Measurements from ENCODE around the gene GLYATL1B.
"Not testable (repeated sequence)": the region's sequence is repeated elsewhere in the genome, so short reads cannot be mapped to it uniquely, and the experiment has no call there.

GLYATL1B gene

GRCh38 chr11:59095972-59096575, 10.0 kb downstream of the GLYATL1B start:
- DNase-seq (ENCODE audit: low read depth in 2 of 2), result not testable (repeated sequence)

GRCh38 chr11:59097113-59097708, 11.1 kb downstream of the GLYATL1B start:
- peak in 1 of 2 donors; percentile 30 for DNase-seq (ENCODE audit: low read depth in 2 of 2)

DNA sequence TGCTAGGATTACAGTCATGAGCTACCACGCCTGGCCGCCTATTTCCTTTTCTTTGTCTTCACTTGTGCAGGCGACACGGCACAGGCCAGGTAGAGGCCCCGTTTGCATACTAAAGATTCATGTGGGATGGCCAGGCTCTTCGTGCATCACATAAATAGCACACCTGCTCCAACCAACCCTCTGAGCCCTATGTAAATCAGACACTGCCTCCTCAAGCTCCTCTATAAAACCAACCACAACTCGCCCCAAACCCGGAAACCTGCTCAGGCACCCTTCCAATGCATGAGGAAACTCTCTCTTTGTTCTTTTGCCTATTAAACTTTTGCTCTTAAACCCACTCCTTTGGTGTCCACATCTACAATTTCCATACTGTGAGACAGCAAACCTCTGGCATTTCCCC, 11.8 kb downstream of the GLYATL1B start:
- not testable (repeated sequence) for DNase-seq (ENCODE audit: low read depth in 2 of 2)

DNA sequence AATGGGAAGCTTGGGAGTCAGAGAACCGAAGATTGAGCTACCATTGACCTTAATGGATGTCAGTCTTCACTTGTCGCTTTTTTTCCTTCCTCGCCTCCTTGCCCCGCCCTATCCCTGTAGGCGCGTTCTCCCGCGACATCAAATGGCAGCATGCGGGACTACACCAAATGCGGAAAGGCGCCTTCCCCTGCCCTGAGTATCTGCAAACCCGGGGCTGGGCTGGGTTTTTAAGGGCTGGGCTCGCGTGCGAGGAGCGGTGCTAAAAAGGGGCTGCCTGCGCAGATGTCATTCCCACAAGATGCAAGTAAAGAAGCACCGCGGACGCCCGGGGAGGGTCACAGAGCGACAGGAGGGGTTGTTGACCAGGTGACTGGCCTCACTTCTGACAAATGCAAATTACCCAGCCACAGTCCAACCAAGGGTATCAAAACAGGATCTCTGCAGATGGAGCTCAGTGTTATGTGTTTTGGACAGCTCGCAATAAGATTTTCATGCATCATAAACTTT, 16.2 kb downstream of the GLYATL1B start:
- peak; percentile 3 to 10 for DNase-seq (ENCODE audit: low read depth in 2 of 2)

GRCh38 chr11:59106363-59107336, 20.5 kb downstream of the GLYATL1B start, which contains the start of gene FAM111B:
Gene FAM111B (plus strand): TSS chr11:59107237. CDS start chr11:59109626, 2,389 bp downstream.
- peak; percentile 11 to 12 for DNase-seq (ENCODE audit: low read depth in 2 of 2)

GRCh38 chr11:59107721-59108120, 21.6 kb downstream of the GLYATL1B start:
- not testable (repeated sequence) for DNase-seq (ENCODE audit: low read depth in 2 of 2)

DNA sequence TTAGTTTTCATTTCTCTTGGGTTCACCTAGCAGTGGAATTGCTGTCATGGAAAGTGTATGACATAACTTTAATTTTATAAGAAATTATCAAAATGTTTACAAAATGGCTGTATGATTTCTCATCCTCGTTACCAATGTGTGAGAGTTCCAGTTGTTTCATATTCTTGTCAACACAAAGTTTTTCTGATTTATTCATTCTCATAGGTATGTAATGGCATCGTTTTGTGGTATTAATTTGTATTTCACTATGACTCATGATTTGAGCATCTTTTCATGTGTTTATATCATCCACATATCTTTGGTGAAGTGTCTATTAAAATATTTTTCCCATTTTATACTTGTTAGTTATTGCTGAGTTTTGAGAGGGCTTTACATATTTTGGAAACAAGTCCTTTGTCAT, 26.4 kb downstream of the GLYATL1B start:
- DNase-seq (ENCODE audit: low read depth in 2 of 2), result no peak

DNA sequence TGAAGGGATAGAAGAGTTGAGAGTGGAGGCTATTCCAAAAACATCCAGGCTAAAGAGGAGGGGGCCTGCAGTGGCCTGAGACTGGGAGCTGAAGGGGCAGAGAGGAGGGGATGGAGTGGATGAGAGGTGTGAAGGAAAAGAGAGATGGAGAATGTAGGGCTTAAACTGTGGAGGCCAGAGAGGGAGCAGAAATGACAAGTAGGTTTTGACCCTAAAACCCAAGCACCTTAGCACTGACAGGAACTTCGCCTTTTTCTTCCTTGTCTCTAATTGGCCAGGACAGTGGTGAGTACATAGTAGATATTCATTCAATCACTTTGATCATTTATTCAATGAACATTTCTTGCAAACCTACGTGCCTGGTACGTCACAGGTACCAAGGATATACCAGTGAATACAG, 28.2 kb downstream of the GLYATL1B start:
- DNase-seq (ENCODE audit: low read depth in 2 of 2), result no peak

DNA sequence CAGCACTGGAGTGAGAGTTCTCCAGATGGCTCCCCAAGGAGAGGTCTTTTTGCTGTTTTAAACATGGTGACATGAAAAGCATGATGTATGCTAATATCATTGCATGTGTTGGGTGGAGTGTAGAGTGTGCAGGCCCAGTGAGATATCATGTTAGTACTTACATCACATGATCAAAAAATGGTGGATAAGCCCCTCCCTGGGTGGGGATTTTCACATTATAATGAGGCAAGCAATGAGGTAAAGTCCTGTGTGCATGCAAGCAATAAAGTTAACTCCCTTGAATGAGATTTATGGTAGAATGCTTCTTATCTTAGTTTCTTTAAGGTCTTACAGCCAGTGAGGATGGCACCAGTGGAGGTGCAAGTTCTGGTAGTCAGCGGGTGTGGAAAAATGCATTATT, 29.4 kb downstream of the GLYATL1B start:
- no peak for DNase-seq (ENCODE audit: low read depth in 2 of 2)

GRCh38 chr11:59117774-59118173, 31.7 kb downstream of the GLYATL1B start:
- no peak for DNase-seq (ENCODE audit: low read depth in 2 of 2)

- DNase-seq (ENCODE audit: low read depth in 2 of 2), result no peak
These were observed 33.7 kb downstream of the GLYATL1B start for GRCh38 chr11:59119826-59120225.

DNA sequence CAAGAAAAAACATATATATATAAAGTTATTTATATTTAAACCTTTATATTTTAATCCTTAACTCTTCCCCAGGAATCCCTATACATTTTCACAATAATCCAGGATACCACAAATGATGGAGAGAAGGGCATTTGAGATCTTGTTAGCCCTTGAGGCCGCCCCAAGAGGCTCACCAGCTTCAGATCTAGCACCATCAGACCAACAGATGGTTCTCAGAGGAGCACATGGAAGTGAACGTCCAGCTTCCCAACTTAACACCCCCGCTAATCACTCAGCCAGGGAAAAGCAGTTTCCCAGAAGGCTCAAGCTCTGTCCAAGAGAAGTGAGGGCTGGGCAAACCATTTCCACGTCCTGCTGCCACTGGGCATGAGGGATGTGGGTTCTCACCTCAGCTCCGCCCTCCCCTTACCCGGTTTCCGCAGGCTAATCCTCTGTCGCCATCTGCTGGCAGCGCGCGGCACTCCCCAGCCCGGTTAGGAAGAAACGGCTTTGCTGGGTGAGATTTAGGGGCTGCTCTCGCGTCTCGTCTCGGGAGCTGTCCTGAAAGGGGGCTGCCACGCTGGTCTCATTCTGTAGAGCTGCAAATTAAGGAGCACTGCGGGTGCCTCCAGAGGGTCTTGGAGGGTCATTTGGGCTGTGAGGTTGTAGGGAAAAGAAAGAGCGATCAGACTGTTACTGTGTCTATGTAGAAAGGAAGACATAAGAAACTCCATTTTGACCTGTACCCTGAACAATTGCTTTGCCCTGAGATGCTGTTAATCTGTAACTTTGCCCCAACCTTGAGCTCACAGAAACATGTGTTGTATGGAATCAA, 49.7 kb downstream of the GLYATL1B start:
- DNase-seq (ENCODE audit: low read depth in 2 of 2), result peak; percentile 75 to 77

GRCh38 chr11:59136551-59136950, 50.4 kb downstream of the GLYATL1B start:
- not testable (repeated sequence) for DNase-seq (ENCODE audit: low read depth in 2 of 2)

DNA sequence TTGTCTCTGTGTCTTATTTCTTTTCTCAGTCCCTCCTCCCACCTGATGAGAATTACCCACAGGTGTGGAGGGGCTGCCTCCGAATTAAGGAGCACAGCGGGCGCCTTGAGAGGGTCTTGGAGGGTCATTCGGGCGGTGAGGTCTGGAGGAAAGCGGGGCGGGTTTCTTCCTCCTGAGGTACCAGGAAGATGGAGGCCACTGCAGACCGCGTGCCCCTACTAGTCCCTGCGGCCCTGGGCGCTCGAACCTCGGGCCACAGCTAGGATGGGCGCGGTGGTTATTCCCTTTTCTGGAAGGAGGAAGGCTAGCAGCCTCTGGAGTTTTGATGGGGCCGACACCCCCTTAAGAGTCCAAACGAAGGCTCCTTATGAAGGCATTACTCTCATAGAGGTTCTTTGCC, 51.1 kb downstream of the GLYATL1B start:
- no peak for DNase-seq (ENCODE audit: low read depth in 2 of 2)

DNA sequence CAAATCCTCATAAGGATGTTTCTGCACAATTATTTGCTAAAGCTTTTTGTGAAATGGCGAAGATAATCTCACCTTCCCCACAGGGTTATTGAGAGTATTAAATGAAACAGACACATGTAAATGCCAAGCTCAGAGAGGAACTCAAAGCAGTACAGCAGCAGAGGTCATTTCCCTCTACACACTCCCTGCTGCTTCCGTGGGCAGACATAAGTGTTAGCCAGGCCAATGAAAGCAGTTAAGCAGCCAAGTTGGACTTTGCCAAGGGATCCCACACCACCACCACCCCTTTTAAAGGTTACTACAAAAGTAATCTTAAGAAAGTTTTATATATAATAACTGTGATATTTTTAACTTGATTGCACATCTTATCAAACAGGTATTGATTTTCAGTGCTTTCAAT, 52.5 kb downstream of the GLYATL1B start:
- DNase-seq (ENCODE audit: low read depth in 2 of 2), result no peak

GRCh38 chr11:59141191-59141590, 55.1 kb downstream of the GLYATL1B start:
- no peak for DNase-seq (ENCODE audit: low read depth in 2 of 2)

- DNase-seq (ENCODE audit: low read depth in 2 of 2), result no peak
These were observed 55.8 kb downstream of the GLYATL1B start for GRCh38 chr11:59141673-59142460.

DNA sequence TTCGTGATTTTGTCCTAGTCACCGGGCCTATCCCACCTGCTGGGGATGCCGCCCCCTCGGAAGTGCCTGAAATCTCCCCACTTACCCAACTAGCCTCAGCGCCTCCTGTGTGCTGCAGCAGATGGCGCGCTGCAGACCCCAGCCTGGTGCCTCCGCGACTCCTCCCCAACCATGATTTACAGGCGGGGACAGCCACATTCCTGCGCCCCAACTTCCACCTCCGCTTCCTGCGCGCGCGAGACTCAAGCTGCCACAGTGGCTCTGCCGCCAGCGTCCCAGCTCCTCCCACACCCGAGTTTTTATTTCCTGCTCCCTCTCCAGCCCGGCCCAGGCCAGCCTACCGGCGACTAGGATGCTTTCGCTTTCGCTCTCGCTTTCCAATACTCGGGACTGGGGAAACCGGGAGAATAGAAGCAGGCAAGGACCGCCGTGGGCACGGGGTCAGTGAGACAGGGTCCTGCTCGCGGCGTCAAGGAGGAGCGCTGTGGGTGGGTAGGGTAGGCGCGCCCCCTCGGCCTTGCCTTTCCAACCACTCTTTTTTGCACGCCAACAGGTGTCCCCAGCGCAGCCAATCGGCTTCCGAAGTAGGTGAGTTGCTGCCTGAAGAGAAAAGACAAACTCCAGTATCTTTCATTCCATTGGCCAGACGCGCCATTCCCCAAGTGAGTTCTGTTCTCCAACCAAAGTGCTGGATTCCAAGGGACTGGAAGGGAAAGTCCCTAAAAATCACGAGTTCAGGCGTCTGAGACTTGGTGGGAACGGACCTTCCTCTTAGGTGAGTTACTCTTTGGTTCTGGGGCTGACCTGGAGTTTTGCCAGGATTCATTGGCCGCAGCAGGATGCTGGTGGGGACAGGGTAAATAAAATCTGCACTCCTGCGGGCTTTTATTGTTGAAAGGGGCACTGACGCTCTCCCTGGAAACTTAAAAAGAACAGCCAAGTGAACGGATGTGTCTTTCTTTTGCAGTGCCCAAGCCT, 56.7 kb downstream of the GLYATL1B start, which contains the start of gene FAM111A:
Gene FAM111A, plus strand, starts transcription at position 327 of the 978 bp plus-strand sequence. CDS start 6,017 bp downstream, outside the sequence.
- peak; percentile 68 to 75 for DNase-seq (ENCODE audit: low read depth in 2 of 2)

DNA sequence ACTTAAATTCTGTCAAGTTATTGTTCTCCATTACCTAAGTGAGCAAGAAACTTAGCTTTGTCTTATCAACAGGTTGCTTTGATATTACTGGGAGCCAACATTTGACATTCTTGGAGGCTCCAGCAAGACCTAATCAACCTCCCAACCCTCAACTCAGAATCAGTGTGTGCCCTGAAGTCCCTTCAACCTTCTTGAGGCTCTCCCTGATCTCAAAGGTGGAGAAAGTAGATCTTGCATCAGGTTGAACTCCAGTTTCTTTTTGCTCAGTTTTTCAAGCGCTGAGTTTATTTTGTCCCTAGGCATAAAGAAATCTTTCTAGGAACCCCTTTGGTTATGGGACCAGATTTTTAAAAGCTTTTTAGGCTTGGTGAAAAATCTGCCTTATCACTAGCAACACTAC, 58.0 kb downstream of the GLYATL1B start:
- no peak for DNase-seq (ENCODE audit: low read depth in 2 of 2)

All from activated CD8-positive, alpha-beta memory T cell treated with anti-CD3 and anti-CD28 coated beads for 4 hours (primary cell).